Thyroid gland (tissue), 4 donors: ENCODE results near the gene MAN2B1. TPM values are rescaled to one million over a fixed set of nuclear protein-coding genes. Genes with fewer than 3 reads are reported as not detected.

Experiments used
- DNase-seq, 2 donors: peaks; one replicate each; pipeline ENCODE4 v3.0.0-alpha.2; 2019
- H3K27ac ChIP-seq, 3 donors: fragments of 200-600 bp; sonication (generic); 1 replicate in 2 of 3; 2 replicates in 1 of 3; pipeline ENCODE4 v1.5.1; 2016 to 2019; ENCODE audit warnings: mild to moderate bottlenecking in 1 of 3, moderate library complexity in 1 of 3
- H3K27me3 ChIP-seq: fragments of 200-600 bp; sonication (generic); one replicate; pipeline ENCODE4 v1.5.1; 2019
- H3K36me3 ChIP-seq, 2 donors: fragments of 200-600 bp; sonication (generic); one replicate each; pipeline ENCODE4 v1.5.1; 2016 to 2019
- H3K4me1 ChIP-seq, 2 donors: fragments of 200-600 bp; sonication (generic); one replicate each; pipeline ENCODE4 v1.5.1; 2017 to 2019
- H3K4me3 ChIP-seq, 3 donors: fragments of 200-600 bp; sonication (generic); replicated peaks in 1 of 3; 1 replicate in 2 of 3; 2 replicates in 1 of 3; pipeline ENCODE4 v1.5.1; 2016; ENCODE audit warnings: mild to moderate bottlenecking in 1 of 3
- H3K9me3 ChIP-seq: fragments of 200-600 bp; sonication (generic); one replicate; pipeline ENCODE4 v1.5.1; 2017
- POLR2A ChIP-seq, 2 donors: fragments of 450-650 bp; IDR thresholded peaks; one replicate each; pipeline ENCODE4 v1.6.1; 2017; ENCODE audit warnings: antibody characterized with exemption in 2 of 2, mild to moderate bottlenecking in 2 of 2, moderate library complexity in 1 of 2
- WGBS, 2 donors: methylation state at CpG; one replicate each; pipeline ENCODE4 v1.1.5; 2017; 5-methylcytosine and 5-hydroxymethylcytosine counted together
- intact Hi-C: fragments of 100-400 bp; cut with DNase I; formaldehyde crosslinking; loops from one replicate; pipeline ENCODE4 v1.15.1; 2023
- total RNA-seq, 4 donors: library from RNA; depleted of rRNA; stranded (reverse); fragments of >200 nt; gene quantifications; one replicate each; pipeline ENCODE4 v1.2.3, GENCODE V29; 2016
- TF ChIP-seq, protein P1 (sequence below), 6 experiments: fragments of 200-600 bp in 3 of 6; fragments of 450-650 bp in 3 of 6; sonication (generic) in 3 of 6; IDR thresholded peaks; one replicate each; pipeline ENCODE4 v1.5.1; 2016 to 2019; ENCODE audit warnings: antibody characterized with exemption in 6 of 6, mild to moderate bottlenecking in 2 of 6, inconsistent platforms in 1 of 6, moderate library complexity in 1 of 6

The MAN2B1 gene
- total RNA-seq, 4 donors from 2014 or later = 38.0 to 106 (median 82.5) TPM

DNA sequence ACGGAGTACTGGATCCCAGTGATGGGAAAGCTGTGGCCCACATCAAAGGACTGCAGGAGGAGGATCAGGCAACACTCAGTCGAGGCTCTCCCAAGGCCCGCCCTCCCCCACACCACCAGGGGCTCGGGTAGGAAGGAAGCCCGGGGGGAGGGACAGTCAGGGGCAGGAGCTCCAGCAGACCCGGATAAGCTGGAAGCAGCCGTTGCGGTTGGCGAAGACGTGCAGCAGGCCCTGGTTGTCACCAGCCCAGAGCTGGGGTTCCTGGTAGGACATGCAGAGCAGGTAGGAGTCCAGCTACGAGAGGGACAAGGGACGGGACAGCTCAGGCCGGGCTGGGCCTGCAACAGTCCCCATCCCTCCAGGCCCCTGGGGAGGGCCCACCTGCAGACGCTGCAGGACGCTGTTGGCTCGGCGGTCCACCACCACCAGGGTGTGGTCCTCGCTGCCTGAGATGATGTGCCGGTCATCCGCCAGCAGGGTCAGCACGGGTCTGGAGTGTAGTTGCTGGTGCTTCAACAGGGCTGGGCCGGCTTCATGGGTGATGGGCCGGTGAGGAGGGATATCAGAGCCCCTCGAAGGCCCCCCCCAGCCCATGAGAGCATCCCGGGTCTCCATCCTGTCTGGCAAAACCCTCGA, 23.2 kb upstream of the MAN2B1 start:
- Histone ChIP-seq H3K36me3 (no peaks in the 10 kb centered on the region), H3K27me3 (no peaks in the 10 kb centered on the region), H3K4me3 (no peak overlapping the region), H3K27ac (no peak overlapping the region), H3K9me3 (no peaks in the 10 kb centered on the region), H3K4me1 (no peaks in the 10 kb centered on the region)
- intact Hi-C loops = no loop called here
- 77 to 85% methylated on average over 6 to 18 of the region's 26 CpGs for WGBS, 2 donors
- no peak for DNase-seq
- TF ChIP-seq POLR2A (IDR thresholded peaks at IDR 0.05) = no peak
- TF ChIP-seq, protein P1, sequence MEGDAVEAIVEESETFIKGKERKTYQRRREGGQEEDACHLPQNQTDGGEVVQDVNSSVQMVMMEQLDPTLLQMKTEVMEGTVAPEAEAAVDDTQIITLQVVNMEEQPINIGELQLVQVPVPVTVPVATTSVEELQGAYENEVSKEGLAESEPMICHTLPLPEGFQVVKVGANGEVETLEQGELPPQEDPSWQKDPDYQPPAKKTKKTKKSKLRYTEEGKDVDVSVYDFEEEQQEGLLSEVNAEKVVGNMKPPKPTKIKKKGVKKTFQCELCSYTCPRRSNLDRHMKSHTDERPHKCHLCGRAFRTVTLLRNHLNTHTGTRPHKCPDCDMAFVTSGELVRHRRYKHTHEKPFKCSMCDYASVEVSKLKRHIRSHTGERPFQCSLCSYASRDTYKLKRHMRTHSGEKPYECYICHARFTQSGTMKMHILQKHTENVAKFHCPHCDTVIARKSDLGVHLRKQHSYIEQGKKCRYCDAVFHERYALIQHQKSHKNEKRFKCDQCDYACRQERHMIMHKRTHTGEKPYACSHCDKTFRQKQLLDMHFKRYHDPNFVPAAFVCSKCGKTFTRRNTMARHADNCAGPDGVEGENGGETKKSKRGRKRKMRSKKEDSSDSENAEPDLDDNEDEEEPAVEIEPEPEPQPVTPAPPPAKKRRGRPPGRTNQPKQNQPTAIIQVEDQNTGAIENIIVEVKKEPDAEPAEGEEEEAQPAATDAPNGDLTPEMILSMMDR (IDR thresholded peaks at IDR 0.05) = no peak

DNA sequence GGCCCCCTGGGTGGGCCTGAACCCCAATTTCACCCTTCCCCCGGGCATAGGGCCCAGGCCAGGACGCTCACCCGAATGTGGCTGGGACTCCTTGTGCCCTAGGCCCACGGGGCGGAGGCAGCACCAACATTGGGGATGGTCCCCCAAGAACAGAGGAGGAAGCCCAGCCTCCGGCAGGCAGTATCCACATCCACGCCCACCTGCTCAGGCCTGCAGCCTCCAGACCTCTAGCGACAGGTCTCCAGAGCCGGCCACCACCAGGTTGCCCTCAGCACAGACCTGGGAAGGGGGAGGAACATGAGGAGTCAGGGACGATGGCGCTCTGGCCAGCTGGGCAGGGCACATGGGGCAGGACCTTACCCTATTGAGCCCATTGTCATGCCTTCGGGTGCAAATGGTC, 22.5 kb upstream of the MAN2B1 start:
- Histone ChIP-seq H3K4me3 (no peak overlapping the region), H3K27me3 (no peaks in the 10 kb centered on the region), H3K36me3 (no peaks in the 10 kb centered on the region), H3K9me3 (no peaks in the 10 kb centered on the region), H3K4me1 (no peaks in the 10 kb centered on the region), H3K27ac (no peak overlapping the region)
- WGBS, 2 donors = 92 to 95% methylated on average over 8 to 11 of the region's 12 CpGs
- DNase-seq = no peak
- intact Hi-C loops = no loop called here
- TF ChIP-seq, protein P1 (IDR thresholded peaks at IDR 0.05) = no peak
- TF ChIP-seq POLR2A (IDR thresholded peaks at IDR 0.05) = no peak

DNA sequence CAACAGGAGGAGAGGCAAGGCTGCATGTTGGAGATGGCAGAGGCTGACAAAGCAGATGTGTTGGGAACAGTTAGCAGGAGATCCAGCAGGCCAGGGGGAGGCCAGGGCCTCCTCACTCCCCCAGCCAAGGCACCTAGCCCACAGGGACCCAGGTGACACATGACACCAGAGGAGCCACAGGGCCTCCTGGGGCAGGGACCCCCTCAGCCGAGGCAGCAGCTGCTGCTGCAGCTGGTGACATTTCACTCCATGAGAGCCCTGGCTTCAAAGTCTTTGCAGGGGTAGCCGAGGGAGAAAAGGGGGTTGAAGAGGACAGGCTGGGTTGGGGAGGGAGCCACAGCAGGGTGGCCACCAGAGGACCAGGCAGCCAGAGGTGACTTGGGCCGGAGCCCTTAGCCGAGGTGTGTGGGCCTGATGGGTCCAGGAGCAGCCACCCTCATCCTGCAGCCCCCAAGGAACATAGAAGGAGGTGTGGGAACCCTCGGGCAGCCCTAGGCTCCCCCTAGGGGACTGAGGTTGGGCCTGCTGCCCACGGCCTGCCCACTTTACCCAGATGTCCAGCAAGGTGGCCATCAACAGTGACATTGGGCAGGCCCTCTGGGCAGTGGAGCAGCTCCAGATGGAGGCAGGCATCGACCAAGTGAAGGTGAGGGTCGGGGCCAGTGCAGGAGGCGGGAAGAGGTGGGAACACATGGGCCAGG, 21.1 kb upstream of the MAN2B1 start, which contains the start of gene GNG14:
Gene GNG14 (plus strand): TSS at position 503 of the 701 bp plus-strand sequence. CDS start 51 bp downstream, at position 554.
- no peaks in the 10 kb centered on the region for H3K27me3 ChIP-seq
- H3K36me3 ChIP-seq = no peaks in the 10 kb centered on the region
- TF ChIP-seq POLR2A (IDR thresholded peaks at IDR 0.05) = no peak
- TF ChIP-seq, protein P1 (IDR thresholded peaks at IDR 0.05) = no peak
- no peaks in the 10 kb centered on the region for H3K4me1 ChIP-seq
- WGBS, 2 donors = 88 to 94% methylated on average over 5 to 7 of the region's 9 CpGs
- H3K4me3 ChIP-seq = no peak within 1 kb of the TSS
- no peak within 1 kb of the TSS for H3K27ac ChIP-seq
- no peaks in the 10 kb centered on the region for H3K9me3 ChIP-seq
- intact Hi-C loops = no loop called here
- no peak for DNase-seq

DNA sequence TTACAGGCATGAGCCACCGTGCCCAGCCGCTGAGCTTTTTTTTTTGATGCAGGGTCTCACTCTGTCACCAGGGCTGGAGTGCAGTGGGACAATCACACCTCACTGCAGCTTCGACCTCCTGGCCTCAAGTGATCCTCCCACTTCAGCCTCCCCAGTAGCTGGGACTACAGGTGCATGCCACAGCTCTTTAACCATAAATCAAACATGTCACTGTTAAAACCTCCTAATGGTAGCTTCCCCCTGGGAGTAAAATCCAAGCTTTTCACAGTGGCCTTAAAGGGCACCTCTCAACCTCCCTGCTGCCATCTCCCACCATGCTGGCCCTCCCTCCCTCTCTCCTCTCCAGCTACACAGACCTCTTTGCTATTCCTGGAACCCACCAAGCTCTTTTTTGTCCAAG, 19.3 kb upstream of the MAN2B1 start:
- Histone ChIP-seq H3K4me1 (peaks cover under 1 to 2% of the 10 kb centered on the region in 2 donors), H3K27me3 (no peaks in the 10 kb centered on the region), H3K36me3 (no peaks in the 10 kb centered on the region), H3K9me3 (no peaks in the 10 kb centered on the region), H3K4me3 (no peak overlapping the region), H3K27ac (no peak overlapping the region)
- intact Hi-C loops = no loop called here
- no peak for TF ChIP-seq POLR2A (IDR thresholded peaks at IDR 0.05)
- TF ChIP-seq, protein P1 (IDR thresholded peaks at IDR 0.05) = no peak
- 90 to 94% methylated on average over 2 to 3 of the region's 3 CpGs for WGBS, 2 donors
- DNase-seq = no peak
